ENCODE measurements around the gene NRXN2.

The NRXN2 gene

DNA sequence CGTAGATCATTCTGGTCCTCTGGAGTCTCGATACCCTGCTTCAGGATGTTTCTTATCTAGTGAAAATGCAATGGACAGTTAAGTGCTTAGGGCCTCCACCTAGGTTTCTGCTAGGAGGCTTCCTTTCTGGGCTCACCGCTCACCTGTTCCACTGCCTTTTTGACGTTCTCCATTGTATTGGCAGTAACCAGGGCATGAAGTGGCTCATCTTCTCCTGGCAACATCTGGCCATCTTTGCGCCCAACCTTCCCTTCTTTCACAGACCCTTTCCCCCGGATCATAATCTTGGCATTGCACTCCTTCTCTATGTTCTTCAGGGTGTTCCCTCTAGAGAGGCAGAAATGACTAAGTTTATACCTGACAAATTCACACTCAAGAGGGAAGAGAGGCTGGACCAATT lies 46.3 kb upstream of the NRXN2 start:
- H3K36me3 ChIP-seq (ENCODE audit: insufficient read depth) = peaks cover 54% of the 10 kb centered on the region; the same call in 1 of the 2 replicates
- no peak overlapping the region for H3K27ac ChIP-seq
- peaks cover 44% of the 10 kb centered on the region for H4K20me1 ChIP-seq (ENCODE audit: insufficient read depth)
- peaks cover 46% of the 10 kb centered on the region for H3K4me1 ChIP-seq (ENCODE audit: low read depth, poor library complexity, severe bottlenecking)
- H3K4me2 ChIP-seq = no peak overlapping the region
- TF ChIP-seq, protein P1, sequence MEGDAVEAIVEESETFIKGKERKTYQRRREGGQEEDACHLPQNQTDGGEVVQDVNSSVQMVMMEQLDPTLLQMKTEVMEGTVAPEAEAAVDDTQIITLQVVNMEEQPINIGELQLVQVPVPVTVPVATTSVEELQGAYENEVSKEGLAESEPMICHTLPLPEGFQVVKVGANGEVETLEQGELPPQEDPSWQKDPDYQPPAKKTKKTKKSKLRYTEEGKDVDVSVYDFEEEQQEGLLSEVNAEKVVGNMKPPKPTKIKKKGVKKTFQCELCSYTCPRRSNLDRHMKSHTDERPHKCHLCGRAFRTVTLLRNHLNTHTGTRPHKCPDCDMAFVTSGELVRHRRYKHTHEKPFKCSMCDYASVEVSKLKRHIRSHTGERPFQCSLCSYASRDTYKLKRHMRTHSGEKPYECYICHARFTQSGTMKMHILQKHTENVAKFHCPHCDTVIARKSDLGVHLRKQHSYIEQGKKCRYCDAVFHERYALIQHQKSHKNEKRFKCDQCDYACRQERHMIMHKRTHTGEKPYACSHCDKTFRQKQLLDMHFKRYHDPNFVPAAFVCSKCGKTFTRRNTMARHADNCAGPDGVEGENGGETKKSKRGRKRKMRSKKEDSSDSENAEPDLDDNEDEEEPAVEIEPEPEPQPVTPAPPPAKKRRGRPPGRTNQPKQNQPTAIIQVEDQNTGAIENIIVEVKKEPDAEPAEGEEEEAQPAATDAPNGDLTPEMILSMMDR (conservative IDR thresholded peaks at IDR 0.05; ENCODE audit: low read depth, low read length) = no peak
- H3K9ac ChIP-seq = no peak overlapping the region
- no peaks in the 10 kb centered on the region for H3K27me3 ChIP-seq (ENCODE audit: insufficient read depth, low read depth)
- H3K79me2 ChIP-seq (ENCODE audit: insufficient read depth, low read depth) = peaks cover 57% of the 10 kb centered on the region
- no peak overlapping the region for H2AFZ ChIP-seq (ENCODE audit: low read depth)
- H3K4me3 ChIP-seq (IDR thresholded peaks at IDR 0.05; ENCODE audit: insufficient read depth, low read depth, low read length) = no peak overlapping the region

DNA sequence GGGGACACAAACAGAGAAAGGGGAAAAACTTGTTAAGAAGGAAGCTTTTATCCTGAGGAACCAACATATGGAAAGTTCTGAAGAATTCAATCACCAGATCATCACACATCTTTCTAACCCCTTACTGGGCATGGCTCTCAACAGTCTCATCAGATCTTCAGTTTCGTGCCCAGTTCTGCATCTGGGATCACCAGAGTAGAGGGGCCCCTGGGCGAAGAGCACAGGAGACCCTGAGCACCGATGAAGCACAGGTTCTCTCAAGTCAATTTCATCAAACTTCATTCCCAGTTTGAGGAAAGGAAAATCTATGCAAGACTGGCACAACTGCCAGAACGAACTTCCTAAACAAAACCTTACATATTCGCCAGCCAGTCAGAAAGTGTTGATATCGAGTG lies 45.3 kb upstream of the NRXN2 start:
- Histone ChIP-seq H3K36me3 (ENCODE audit: insufficient read depth) (peaks cover 49% of the 10 kb centered on the region; the same call in 1 of the 2 replicates), H3K9ac (no peak overlapping the region), H3K4me2 (no peak overlapping the region), H4K20me1 (ENCODE audit: insufficient read depth) (peaks cover 34% of the 10 kb centered on the region), H3K27ac (no peak overlapping the region), H3K4me1 (ENCODE audit: low read depth, poor library complexity, severe bottlenecking) (peaks cover 36% of the 10 kb centered on the region), H3K27me3 (ENCODE audit: insufficient read depth, low read depth) (no peaks in the 10 kb centered on the region), H3K79me2 (ENCODE audit: insufficient read depth, low read depth) (peaks cover 47% of the 10 kb centered on the region), H3K4me3 (IDR thresholded peaks at IDR 0.05; ENCODE audit: insufficient read depth, low read depth, low read length) (no peak overlapping the region), H2AFZ (ENCODE audit: low read depth) (no peak overlapping the region)
- TF ChIP-seq, protein P1 (conservative IDR thresholded peaks at IDR 0.05; ENCODE audit: low read depth, low read length) = no peak

GRCh38 chr11:64767344-64768299 lies 44.6 kb upstream of the NRXN2 start:
- H4K20me1 ChIP-seq (ENCODE audit: insufficient read depth) = peaks cover 28% of the 10 kb centered on the region; the same call in 1 of the 2 replicates
- no peak overlapping the region for H3K4me2 ChIP-seq
- no peak overlapping the region for H3K4me3 ChIP-seq (IDR thresholded peaks at IDR 0.05; ENCODE audit: insufficient read depth, low read depth, low read length)
- no peak overlapping the region for H3K27ac ChIP-seq
- H3K79me2 ChIP-seq (ENCODE audit: insufficient read depth, low read depth) = peaks cover 40% of the 10 kb centered on the region
- H2AFZ ChIP-seq (ENCODE audit: low read depth) = no peak overlapping the region
- peaks cover 46% of the 10 kb centered on the region; the same call in 1 of the 2 replicates for H3K36me3 ChIP-seq (ENCODE audit: insufficient read depth)
- H3K9ac ChIP-seq = no peak overlapping the region
- peaks cover 29% of the 10 kb centered on the region for H3K4me1 ChIP-seq (ENCODE audit: low read depth, poor library complexity, severe bottlenecking)
- H3K27me3 ChIP-seq (ENCODE audit: insufficient read depth, low read depth) = no peaks in the 10 kb centered on the region
- TF ChIP-seq, protein P1 (conservative IDR thresholded peaks at IDR 0.05; ENCODE audit: low read depth, low read length) = peak; percentile 79

DNA sequence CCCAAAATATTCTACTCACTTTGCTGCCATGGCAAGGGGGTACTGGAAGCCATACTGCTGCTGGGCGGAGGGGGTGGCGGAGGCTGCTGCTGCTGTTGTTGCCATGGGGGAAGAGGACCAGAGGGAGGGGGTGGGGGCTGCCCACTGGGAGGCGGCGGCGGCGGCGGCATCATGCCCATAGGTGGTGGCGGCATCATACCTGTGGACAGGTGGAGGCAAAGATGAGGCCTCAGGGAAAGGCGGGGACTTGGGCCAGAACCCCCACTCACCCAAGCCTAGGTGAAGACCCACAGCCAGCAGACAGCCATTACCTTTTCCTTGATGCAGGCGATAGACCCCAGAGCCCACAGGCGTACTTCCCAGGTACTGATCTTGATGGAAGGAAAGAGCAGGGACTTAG lies 43.9 kb upstream of the NRXN2 start:
- H3K4me2 ChIP-seq = no peak overlapping the region
- peaks cover 22% of the 10 kb centered on the region; the same call in 1 of the 2 replicates for H4K20me1 ChIP-seq (ENCODE audit: insufficient read depth)
- no peak overlapping the region for H3K27ac ChIP-seq

More for the DNA sequence above, 43.9 kb upstream of the NRXN2 start:
- H3K36me3 ChIP-seq (ENCODE audit: insufficient read depth) = peaks cover 39% of the 10 kb centered on the region; the same call in 1 of the 2 replicates
- H3K79me2 ChIP-seq (ENCODE audit: insufficient read depth, low read depth) = peaks cover 33% of the 10 kb centered on the region
- H2AFZ ChIP-seq (ENCODE audit: low read depth) = no peak overlapping the region
- no peak overlapping the region for H3K4me3 ChIP-seq (IDR thresholded peaks at IDR 0.05; ENCODE audit: insufficient read depth, low read depth, low read length)
- TF ChIP-seq, protein P1 (conservative IDR thresholded peaks at IDR 0.05; ENCODE audit: low read depth, low read length) = no peak
- H3K9ac ChIP-seq = no peak overlapping the region
- H3K4me1 ChIP-seq (ENCODE audit: low read depth, poor library complexity, severe bottlenecking) = peaks cover 22% of the 10 kb centered on the region
- no peaks in the 10 kb centered on the region for H3K27me3 ChIP-seq (ENCODE audit: insufficient read depth, low read depth)

All from KMS-11 (cell line).